ENCODE measurements around the gene TSFM.
"Not testable (repeated sequence)": the region's sequence is repeated elsewhere in the genome, so short reads cannot be mapped to it uniquely, and the experiment has no call there.

TSFM gene

DNA sequence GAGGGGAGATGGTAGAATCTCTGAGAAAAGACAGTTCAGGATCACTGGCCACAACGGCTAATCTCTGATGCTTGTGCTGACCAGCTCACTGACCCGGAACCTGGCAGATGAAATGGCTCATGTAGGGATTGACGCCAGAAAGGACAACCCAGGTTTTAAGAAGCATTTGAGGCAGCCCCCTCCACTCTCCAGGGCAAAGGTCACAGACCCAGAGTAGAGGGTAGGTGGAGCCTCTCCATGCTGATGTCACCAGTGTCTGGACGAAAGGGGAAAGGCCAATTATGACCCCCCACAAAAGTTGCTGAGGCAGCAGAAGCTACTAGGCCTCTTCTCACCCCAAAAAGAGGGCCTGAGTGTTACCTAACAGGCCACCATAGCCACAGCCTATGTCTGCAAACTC lies 11.9 kb upstream of the TSFM start:
- no peak for DNase-seq (ENCODE audit: low read depth)
- H3K4me3 ChIP-seq (ENCODE audit: low read depth, low read length): peak overlapping the region; percentile 97

DNA sequence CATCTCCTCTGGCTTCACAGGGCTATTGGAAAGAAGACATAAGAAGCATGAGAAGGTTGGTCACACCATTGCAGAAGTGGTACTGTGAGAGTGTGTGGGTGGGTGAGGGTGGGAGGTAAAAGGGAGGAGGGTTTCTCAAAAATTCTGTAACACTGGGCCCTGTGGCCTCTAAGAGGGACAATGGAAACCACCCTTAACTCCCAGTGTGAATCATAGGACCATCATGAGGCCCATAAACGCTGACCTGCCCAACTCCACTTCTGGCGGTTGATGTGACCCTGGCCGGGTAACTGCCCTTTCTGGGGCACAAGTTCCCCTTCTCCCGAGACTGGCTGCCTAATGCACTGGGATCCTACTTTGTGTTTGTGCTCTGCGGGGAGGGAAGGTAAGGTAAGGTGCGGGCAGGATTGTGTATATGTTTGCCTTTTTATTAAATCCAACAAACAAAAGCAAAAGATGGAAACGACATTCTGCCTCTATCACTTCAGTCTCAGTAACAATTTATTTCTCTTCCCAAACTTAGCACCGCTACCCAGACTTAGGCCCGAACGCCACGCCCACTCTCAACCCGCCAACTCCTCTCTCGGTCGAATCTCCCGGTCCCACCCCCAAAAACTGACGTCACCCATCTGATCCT lies 11.2 kb upstream of the TSFM start:
- TF ChIP-seq, protein P1, sequence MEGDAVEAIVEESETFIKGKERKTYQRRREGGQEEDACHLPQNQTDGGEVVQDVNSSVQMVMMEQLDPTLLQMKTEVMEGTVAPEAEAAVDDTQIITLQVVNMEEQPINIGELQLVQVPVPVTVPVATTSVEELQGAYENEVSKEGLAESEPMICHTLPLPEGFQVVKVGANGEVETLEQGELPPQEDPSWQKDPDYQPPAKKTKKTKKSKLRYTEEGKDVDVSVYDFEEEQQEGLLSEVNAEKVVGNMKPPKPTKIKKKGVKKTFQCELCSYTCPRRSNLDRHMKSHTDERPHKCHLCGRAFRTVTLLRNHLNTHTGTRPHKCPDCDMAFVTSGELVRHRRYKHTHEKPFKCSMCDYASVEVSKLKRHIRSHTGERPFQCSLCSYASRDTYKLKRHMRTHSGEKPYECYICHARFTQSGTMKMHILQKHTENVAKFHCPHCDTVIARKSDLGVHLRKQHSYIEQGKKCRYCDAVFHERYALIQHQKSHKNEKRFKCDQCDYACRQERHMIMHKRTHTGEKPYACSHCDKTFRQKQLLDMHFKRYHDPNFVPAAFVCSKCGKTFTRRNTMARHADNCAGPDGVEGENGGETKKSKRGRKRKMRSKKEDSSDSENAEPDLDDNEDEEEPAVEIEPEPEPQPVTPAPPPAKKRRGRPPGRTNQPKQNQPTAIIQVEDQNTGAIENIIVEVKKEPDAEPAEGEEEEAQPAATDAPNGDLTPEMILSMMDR (IDR thresholded peaks at IDR 0.05; ENCODE audit: control insufficient read depth, extremely low read depth, insufficient read depth): no peak
- DNase-seq (ENCODE audit: low read depth): peak; percentile 84
- H3K4me3 ChIP-seq (ENCODE audit: low read depth, low read length): peak overlapping the region; percentile 97

More for the DNA sequence above, 11.9 kb upstream of the TSFM start:
- TF ChIP-seq, protein P1 (IDR thresholded peaks at IDR 0.05; ENCODE audit: control insufficient read depth, extremely low read depth, insufficient read depth): no peak

DNA sequence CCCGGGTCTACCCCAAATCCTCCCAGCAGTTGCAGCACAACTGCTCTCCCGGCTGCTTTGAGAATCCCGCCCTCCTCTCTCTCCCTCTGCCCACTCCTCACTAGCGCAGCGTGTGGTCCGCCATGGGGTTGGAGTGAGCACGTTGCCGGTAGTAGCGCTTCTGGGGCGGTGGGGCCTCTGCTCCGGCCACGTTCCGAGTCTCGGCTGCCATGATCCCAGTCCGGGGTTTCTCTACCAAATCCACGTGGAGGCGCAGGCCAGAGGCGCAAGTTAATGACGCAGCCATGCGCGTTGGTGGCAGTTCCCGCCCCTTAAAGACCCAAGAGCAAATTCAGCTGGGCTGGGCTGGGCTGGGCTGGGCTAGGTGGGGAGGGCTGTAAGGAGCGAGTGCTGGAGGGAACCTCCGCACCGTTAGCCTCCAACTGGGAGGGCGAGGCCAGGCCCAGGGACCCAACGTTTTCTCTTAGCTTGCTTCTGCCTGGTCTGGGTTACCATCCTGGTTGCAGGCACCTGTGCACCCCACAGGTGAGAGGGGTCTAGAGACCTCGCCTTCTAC lies 10.6 kb upstream of the TSFM start, which contains the start of gene METTL1:
Gene METTL1, minus strand, starts transcription at position 233 of the 556 bp plus-strand sequence. Its CDS starts 22 bp downstream, at position 211.
- TF ChIP-seq, protein P1 (IDR thresholded peaks at IDR 0.05; ENCODE audit: control insufficient read depth, extremely low read depth, insufficient read depth): no peak
- peak; percentile 93 for DNase-seq (ENCODE audit: low read depth)

DNA sequence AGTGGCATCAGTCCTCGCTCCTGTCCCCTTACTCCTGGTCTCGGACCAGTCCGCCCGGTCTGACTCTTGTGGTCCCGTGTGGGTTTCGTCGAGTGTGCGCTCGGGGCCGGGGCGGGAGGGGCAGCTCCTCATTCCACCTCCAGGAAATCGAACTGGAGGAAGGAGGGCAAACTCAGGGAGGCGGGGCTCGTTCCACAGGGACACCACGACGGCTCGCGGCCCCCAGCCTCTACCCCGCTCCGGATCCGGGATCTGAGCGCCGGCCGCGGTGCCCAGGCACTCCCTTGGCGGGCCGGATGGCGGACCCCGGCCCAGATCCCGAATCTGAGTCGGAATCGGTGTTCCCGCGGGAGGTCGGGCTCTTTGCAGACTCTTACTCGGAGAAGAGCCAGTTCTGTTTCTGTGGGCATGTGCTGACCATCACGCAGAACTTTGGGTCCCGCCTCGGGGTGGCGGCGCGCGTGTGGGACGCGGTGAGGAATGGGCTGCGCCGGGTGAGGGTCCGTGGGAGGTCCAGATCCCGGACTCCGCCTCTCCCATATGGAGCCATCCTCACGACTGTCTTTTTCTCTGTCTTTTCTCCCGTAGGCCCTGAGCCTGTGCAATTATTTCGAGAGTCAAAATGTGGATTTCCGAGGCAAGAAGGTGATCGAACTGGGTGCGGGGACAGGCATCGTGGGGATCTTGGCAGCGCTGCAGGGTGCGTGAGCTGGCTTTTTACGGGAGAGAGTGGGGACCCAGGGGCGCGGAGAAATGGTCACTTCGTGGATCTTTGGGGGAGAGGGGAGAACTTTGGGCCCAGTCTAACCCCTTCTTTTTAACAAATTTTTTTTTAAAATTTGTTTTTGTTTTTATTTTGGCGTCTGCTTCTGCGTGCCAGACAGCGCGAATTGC lies 9.9 kb upstream of the TSFM start, which contains the start of gene EEF1AKMT3:
Gene EEF1AKMT3, plus strand, starts transcription at position 186 of the 894 bp plus-strand sequence. Its CDS starts 111 bp downstream, at position 297.
- H3K4me3 ChIP-seq (ENCODE audit: low read depth, low read length): peak within 1 kb of the TSS; percentile 97
- TF ChIP-seq, protein P1 (IDR thresholded peaks at IDR 0.05; ENCODE audit: control insufficient read depth, extremely low read depth, insufficient read depth): no peak
- DNase-seq (ENCODE audit: low read depth): peak; percentile 19

More for the DNA sequence above, 10.6 kb upstream of the TSFM start, which contains the start of gene METTL1:
- H3K4me3 ChIP-seq (ENCODE audit: low read depth, low read length): peak within 1 kb of the TSS; percentile 97

DNA sequence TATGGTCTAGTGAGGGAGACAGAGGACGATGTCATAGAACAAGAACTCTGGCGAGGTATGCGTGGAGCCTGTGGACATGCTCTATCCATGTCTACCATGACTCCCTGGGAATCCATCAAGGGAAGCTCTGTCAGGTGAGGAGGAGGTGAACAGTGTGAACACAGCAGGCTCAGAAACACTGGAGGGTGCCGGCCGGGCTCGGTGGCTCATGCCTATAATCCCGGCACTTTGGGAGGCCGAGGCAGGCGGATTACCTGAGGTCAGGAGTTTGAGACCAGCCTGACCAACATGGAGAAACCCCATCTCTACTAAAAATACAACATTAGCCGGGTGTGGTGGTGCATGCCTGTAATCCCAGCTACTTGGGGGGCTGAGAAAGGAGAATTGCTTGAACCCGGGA lies 8.0 kb upstream of the TSFM start:
- not testable (repeated sequence) for H3K4me3 ChIP-seq (ENCODE audit: low read depth, low read length)

DNA sequence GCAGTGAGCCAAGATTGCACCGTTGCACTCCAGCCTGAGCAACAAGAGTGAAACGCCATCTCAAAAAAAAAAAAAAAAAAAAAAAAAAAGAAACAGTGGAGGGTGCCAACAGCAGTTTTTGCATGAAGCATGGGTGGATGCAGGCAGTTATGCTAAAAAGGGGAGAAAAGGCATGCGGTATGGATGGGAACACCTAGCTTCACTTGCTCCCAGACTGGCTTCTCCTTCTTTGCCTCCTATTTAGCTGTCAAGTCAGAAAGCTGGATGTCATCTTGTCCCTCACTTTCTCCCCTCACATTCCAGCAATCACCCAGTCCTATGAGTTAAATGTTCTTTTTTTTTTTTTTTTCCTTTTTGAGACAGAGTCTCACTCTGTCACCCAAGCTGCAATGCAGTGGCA lies 7.5 kb upstream of the TSFM start:
- TF ChIP-seq, protein P1 (IDR thresholded peaks at IDR 0.05; ENCODE audit: control insufficient read depth, extremely low read depth, insufficient read depth): no peak
- no peak overlapping the region for H3K4me3 ChIP-seq (ENCODE audit: low read depth, low read length)
- DNase-seq (ENCODE audit: low read depth): no peak

More for the DNA sequence above, 8.0 kb upstream of the TSFM start:
- not testable (repeated sequence) for DNase-seq (ENCODE audit: low read depth)

Measured in LNCaP clone FGC (cell line).